Breast epithelium (tissue), 3 donors: Measurements from ENCODE around the gene C1QTNF9.

ENCODE experiments used
- CTCF ChIP-seq, 3 donors: fragments of 450-650 bp; IDR thresholded peaks; one replicate each; pipeline ENCODE4 v1.5.1; 2016 to 2017; ENCODE audit warnings: antibody characterized with exemption in 3 of 3, mild to moderate bottlenecking in 3 of 3, moderate library complexity in 3 of 3
- POLR2AphosphoS5 ChIP-seq, 3 donors: sonication (generic); formaldehyde crosslinking; IDR thresholded peaks; one replicate each; pipeline ENCODE4 v1.6.1; 2017; ENCODE audit warnings: antibody characterized with exemption in 3 of 3

GRCh38 chr13:24306632-24307031, 2.7 kb upstream of the C1QTNF9 start:
- TF ChIP-seq POLR2AphosphoS5 (IDR thresholded peaks at IDR 0.05) (no peak), CTCF (IDR thresholded peaks at IDR 0.05) (no peak)
